GM21576 (cell line): ENCODE data around the gene ASB14.
"Not testable (repeated sequence)": the region's sequence is repeated elsewhere in the genome, so short reads cannot be mapped to it uniquely, and the experiment has no call there.

Source experiments
- ATAC-seq: cut with Tn5 transposase; IDR thresholded peaks from one replicate; pipeline ENCODE4 v1.9.1; 2021; ENCODE audit warnings: mild to moderate bottlenecking, moderate library complexity; ENCODE audit not compliant: unreplicated experiment

The ASB14 gene

DNA sequence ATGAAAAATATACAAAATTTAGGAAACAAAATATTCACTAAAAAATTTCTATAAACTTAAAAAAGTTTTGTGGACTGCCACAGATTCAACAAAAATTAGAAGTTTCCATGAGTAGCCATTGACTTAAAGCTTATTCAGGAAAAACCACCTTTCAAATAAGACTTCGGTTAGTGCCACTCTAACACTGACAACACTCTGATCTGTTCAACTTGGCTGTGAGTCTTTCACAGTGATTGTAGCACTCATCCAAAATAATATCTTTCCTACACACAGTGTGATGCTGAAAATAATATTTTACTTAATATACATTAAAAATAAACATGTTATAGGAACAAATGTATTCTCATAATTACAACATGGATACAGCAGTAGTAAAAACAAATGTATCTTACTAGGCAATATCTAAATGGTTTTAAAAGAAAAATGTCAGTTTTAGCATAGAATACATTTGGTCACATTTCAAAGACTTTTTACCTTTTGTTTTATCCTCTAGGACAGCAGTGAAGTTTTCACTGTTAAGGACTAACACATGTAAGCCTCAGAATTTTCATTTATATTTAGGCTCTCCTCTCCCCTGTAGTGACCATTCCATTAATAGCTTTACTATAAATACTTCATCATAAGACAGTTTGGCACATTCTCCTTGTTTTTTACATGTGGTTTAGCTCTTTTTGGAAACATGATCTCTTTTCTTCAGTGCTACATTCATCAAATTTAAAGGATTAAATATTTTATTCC lies at the start of gene ASB14:
Gene ASB14 (minus strand): TSS at position 527 of the 738 bp plus-strand sequence. CDS start 652 bp downstream, outside the sequence.
- ATAC-seq, result no peak

DNA sequence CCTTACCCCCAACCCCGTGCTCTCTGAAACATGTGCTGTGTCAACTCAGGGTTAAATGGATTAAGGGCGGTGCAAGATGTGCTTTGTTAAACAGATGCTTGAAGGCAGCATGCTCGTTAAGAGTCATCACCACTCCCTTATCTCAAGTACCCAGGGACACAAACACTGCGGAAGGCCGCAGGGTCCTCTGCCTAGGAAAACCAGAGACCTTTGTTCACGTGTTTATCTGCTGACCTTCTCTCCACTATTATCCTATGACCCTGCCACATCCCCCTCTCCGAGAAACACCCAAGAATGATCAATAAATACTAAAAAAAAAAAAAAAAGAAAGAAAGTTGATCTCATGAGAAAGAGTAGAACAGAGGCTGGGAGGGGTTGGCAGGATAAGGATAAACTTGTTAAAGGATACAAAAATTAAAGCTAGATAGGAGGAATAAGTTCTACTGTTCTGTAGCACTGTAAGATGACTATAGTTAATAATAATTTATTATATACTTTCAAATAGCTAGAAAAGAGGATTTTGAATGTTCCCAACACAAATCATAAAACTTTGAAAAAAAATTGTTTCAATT lies 46.7 kb upstream of the ASB14 start:
- ATAC-seq, result not testable (repeated sequence)

GRCh38 chr3:57338272-57339070 lies 46.0 kb upstream of the ASB14 start:
- not testable (repeated sequence) for ATAC-seq

- ATAC-seq, result no peak
These were observed 42.9 kb upstream of the ASB14 start for GRCh38 chr3:57335283-57335938.

DNA sequence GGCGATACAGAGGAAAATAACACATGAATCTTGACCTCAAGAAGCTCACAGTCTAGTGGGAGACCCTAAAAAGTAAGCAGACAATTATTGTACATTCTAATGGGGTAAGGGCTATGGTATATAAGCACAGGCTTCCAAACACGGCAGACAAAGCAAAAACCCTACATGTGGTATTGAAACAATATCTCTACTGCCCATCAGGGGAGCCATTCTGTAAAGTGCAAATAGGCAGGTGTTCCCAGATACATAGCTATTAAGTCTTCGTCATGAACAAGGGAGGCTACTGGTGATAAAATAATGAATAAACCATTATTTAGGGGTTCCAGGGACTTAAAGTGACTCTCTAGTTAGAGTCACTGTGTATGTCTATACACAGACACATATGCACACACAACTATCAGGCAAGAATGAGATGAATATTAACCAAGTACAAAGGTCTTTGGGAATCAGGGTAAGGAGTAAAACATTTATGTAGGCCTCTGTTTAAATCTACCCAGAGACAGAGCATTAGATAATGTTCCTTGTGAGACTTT lies 38.7 kb upstream of the ASB14 start:
- no peak for ATAC-seq

DNA sequence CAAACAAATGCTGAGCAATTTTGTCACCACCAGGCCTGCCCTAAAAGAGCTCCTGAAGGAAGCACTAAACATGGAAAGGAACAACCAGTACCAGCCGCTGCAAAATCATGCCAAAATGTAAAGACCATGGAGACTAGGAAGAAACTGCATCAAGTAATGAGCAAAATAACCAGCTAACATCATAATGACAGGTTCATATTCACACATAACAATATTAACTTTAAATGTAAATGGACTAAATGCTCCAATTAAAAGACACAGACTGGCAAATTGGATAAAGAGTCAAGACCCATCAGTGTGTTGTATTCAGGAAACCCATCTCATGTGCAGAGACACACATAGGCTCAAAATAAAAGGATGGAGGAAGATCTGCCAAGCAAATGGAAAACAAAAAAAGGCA lies 34.0 kb upstream of the ASB14 start:
- ATAC-seq, result not testable (repeated sequence)

DNA sequence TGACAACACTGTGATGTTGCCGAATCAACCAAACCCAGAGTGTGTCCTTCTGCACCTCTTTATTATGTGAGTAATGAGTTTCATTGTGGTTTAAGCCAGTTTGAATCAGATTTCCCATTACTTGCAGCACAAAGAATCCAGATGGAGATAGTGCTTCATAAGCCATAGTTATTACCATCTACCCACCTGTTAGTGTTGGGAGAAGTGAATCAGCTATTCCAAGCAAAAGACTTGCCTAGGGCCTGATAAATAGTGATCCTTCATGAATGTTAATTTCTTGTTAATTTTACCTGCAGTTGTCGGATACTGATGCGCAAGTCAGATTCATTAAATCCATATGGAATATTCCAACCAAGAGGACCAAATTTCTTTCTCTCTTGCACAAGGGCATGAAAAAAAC lies 21.7 kb upstream of the ASB14 start:
- ATAC-seq, result no peak

DNA sequence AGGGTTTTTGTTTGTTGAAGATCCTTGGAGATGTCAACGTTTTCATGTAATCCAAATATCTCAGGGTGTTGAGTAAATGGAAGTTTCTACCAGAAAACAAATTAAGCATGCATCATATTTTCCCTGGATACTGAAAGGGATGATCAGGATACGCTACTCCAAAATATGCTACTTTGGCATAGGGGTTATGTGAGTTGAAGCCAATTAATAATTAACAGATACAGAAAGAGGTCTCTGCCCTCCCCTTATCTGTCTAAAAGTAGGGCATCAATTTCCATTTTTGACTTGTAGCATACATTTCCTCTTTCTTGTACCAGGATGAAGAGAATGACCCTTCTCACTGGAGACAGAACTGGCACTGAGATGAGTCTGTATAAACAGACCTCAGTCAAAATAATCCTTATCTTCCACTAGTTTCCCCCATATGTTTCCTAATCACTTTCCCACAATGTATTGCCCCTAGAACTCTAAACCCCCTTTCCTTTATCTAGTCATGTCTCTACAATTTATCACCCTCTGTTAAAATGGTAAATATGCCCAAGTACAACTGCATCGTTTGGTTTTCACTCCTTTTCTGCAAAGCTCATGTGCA lies 17.4 kb upstream of the ASB14 start:
- ATAC-seq, result no peak

DNA sequence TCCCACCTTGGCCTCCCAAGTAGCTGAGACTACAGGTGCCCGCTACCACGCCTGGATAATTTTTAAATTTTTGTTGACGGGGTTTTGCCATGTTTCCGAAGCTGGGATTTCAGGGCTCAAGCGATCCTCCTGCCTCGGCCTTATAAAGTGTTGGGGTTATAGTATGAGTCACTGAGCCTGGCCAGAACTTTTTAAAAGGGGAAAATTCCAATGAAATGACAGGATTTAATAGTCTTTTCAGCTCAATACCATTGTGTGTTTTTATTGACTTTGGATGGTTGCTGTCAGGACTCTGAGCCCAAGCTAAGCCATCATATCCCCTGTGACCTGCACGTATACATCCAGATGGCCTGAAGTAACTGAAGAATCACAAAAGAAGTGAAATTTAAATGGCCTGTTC lies 11.0 kb upstream of the ASB14 start:
- ATAC-seq, result not testable (repeated sequence)

- no peak for ATAC-seq
These were observed 5.6 kb upstream of the ASB14 start for GRCh38 chr3:57298041-57298440.

DNA sequence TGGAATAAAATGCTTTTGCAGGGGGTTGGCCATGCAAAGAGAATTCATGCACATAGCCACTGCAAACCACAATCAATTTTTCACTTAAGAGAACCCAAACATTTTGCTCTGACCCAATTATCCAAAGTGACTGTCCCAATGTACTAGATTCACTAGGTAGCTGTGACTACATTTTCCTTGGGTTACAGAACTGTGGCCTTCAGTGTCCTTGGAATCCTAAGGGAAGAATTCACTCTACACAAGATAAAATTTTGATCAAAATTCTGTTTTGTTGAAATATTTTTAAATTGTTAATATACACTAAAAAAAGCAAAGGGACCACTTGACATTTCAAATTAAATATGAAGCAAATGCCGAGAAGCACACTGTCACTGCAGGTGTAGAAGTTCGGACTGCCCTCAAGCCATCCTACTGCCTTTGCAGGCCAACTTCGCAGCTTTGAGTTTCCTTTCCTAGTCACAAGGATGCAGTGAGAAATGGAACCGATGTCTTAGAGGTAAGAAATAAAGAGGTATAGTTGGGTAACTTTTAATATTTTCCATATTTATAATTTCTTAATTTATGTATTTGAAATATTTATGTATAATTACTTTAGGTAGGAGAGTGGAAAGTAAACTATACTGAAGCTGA lies 527 bp upstream of the ASB14 start:
- ATAC-seq, result no peak

DNA sequence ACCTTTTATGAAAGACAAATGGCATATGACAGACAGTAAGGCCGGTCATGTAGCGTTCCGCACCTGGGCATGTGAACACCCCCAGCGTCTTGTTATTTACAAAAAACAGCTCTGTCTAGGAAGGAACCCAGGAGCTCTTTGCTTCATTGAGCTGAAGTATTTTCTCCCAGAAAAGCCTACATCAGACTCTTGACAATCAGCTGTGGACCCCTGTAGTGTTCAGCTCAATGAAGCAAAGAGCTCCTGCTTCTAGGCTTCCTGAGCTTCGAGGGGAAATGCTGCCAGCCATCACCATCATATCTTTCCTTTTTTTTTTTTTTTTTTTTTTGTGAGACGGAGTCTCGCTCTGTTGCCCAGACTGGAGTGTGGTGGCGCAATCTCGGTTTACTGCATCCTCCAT lies 4.1 kb downstream of the ASB14 start:
- ATAC-seq, result no peak

DNA sequence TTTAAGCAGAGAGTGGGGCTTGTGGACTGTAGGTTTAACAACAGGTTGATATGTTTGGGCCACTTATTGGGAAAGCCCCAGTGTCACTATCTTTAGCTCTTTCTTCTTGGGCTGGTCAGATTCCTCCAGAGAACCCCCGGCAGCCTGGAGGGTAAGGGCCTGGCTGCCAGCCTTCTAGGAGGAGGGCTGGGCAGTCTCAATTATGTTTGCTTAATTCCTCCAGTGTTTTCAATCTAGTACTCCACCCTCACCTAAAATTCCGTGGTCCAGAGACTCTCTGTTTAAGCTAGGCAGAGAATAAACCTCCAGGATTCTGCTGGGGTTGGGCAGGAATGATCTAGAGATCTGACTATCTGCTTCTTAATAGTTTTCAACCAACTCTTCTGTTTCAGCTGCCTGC lies 5.3 kb downstream of the ASB14 start:
- ATAC-seq, result no peak

GRCh38 chr3:57283334-57283733 lies 9.2 kb downstream of the ASB14 start:
- no peak for ATAC-seq

GRCh38 chr3:57281715-57282114 lies 10.8 kb downstream of the ASB14 start:
- ATAC-seq, result no peak

DNA sequence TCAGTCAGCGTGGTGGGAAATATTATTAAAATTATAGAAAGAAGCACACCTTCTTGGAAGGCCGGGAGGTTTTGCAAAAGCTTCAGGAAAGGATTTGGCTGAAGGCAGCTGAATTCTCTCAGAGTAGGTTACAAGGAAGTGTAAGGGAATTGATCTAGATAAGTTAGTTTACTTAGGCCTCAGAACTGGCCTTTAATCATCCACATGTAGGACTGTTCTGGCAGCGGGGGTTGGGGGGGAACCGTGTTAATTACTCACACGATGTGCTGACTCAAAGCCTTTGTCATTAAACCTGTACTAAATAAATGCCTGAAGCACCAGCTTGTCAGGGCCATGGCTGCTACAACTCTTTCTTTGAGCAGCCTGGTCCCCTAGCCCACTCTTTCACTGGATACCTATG lies 12.8 kb downstream of the ASB14 start:
- ATAC-seq, result no peak

GRCh38 chr3:57278237-57278636 lies 14.2 kb downstream of the ASB14 start:
- ATAC-seq, result no peak

GRCh38 chr3:57275393-57275792 lies 17.1 kb downstream of the ASB14 start:
- no peak for ATAC-seq

DNA sequence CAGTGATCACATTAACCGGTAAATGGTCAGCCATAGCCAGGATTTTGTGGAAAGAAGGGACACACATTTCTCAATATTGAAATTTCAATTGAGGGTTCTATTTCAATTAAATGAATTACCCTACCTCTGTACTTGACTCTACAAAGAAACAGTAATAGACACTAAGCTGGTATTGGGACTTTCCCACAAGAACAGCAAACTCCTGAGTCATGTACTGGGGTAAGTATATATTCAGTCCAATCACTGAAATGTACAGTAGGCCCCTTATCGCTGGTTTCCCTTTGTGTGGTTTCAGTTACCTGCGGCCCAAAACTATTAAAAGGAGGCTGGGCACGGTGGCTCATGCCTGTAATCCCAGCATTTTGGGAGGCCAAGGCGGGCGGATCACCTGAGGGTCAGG lies 17.6 kb downstream of the ASB14 start:
- no peak for ATAC-seq

- ATAC-seq, result no peak
These were observed 24.1 kb downstream of the ASB14 start for GRCh38 chr3:57268416-57268815.
